GM19324 (cell line): ENCODE results near the gene PLXNC1.

Source experiments
- ATAC-seq: cut with Tn5 transposase; IDR thresholded peaks from one replicate; pipeline ENCODE4 v1.9.1; 2021; ENCODE audit warnings: mild to moderate bottlenecking, moderate library complexity; ENCODE audit not compliant: unreplicated experiment, low FRiP score

The PLXNC1 gene

GRCh38 chr12:94326727-94327126, 178.3 kb downstream of the PLXNC1 start:
- ATAC-seq = no peak

- no peak for ATAC-seq
Measured at GRCh38 chr12:94327809-94328208, 179.4 kb downstream of the PLXNC1 start.

DNA sequence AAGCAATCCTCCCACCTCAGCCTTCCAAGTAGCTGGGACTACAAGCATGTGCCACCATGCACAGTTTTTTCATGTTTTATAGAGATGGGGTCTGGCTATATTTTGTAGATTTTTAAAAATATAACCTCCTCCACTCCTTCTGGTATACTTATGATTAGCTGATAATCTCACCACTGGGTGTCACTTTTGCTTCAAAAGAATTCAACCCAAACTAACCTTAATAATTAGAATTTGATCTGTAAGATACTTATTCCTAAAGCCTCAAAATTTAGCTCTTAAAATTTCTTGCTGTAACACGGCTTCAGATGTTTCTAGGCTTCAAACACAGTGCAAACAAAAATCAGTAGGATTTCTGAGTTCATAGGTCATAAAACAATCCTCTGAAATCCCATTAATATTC, 181.0 kb downstream of the PLXNC1 start:
- ATAC-seq = no peak

GRCh38 chr12:94333396-94333795, 185.0 kb downstream of the PLXNC1 start:
- ATAC-seq = no peak

GRCh38 chr12:94336211-94336925, 188.0 kb downstream of the PLXNC1 start:
- no peak for ATAC-seq

DNA sequence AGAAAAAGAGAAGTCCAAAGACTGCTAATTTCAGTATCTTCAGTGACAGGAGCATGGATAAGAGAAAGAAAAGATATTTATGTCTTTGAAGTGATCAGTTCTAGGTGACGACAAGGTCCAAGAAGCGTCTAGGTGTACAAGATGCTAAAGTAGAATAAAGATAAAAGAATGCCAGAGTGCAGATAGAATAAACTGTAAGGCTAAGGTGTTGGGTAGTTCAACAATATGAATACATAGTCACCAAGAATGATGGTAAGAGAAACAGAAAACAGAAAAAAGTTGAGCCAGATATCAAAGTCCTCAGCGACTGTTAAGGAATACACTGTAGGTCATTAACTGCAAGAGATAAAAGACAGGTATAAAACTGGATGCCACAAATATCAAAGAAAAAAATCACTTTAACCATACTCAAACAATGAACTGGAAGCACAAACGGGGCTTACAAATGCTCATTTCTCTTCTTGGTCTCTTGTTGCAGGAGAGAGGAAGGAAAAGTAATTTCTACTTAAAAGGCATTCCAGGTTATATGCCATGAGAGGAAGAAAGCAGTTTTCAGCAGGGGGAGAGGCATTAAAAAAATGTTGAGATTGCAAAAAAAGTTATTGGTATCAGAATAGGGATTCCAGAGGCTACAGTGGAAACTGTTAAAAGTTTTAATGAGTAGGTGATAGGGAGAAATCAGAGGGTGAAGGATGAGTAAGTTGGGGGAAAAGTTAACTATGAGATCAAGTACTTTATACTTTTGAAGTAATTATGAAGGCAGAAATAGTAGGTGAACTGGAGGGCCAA, 189.8 kb downstream of the PLXNC1 start:
- no peak for ATAC-seq

GRCh38 chr12:94340573-94340972, 192.2 kb downstream of the PLXNC1 start:
- ATAC-seq = no peak

DNA sequence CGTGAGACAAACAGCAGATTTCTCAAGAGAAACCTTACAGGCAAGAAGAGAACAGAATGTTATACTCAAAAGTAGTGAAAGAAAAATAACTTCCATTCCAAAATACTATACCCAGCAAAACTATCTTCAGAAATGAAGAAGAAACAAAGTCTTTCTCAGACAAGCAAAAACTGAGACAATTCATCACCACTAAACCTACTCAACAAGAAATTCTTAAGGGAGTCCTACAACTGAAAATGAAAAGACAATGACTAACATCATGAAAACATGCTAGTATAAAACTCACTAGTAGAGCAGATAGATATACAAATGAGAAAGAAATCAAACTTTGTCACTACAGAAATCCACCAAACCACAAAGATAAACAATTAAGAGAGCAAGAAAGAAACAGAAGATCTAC, 204.8 kb downstream of the PLXNC1 start:
- ATAC-seq = no peak
